Heart left ventricle (tissue), 16 donors: ENCODE data around the gene BCL11A. TPM values are rescaled to one million over a fixed set of nuclear protein-coding genes. Genes with fewer than 3 reads are reported as not detected.

Experiments used
- ATAC-seq, 4 donors: fragments of 200-7000 bp; cut with Tn5 transposase; one replicate each; pipeline ENCODE4 v1.9.1; 2020 to 2022; ENCODE audit warnings: moderate library complexity in 4 of 4, mild to moderate bottlenecking in 3 of 4, moderate number of reproducible peaks in 1 of 4
- DNase-seq, 5 donors: peaks; one replicate each; pipeline ENCODE4 v3.0.0-alpha.2; 2020
- H3K27ac ChIP-seq, 12 donors: fragments of 200-600 bp; sonication (generic) in 4 of 12; one replicate each; pipeline versions ENCODE4 v1.5.0 to v1.8.0; 2016 to 2022; ENCODE audit warnings: mild to moderate bottlenecking in 2 of 12
- H3K27me3 ChIP-seq, 9 donors: fragments of 200-600 bp; sonication (generic) in 2 of 9; one replicate each; pipeline versions ENCODE4 v1.5.1 to v1.8.0; 2016 to 2022; ENCODE audit warnings: mild to moderate bottlenecking in 3 of 9
- H3K36me3 ChIP-seq, 9 donors: fragments of 200-600 bp; sonication (generic) in 2 of 9; one replicate each; pipeline versions ENCODE4 v1.5.0 to v1.8.0; 2018 to 2022; ENCODE audit warnings: mild to moderate bottlenecking in 2 of 9
- H3K4me1 ChIP-seq, 12 donors: fragments of 200-600 bp; sonication (generic) in 4 of 12; one replicate each; pipeline versions ENCODE4 v1.5.0 to v1.8.0; 2016 to 2022; ENCODE audit warnings: mild to moderate bottlenecking in 3 of 12
- H3K4me3 ChIP-seq, 12 donors: fragments of 200-600 bp; sonication (generic) in 4 of 12; one replicate each; pipeline versions ENCODE4 v1.5.0 to v1.8.0; 2017 to 2022; ENCODE audit warnings: mild to moderate bottlenecking in 9 of 12, moderate library complexity in 4 of 12
- H3K9me3 ChIP-seq, 12 donors: fragments of 200-600 bp; sonication (generic) in 4 of 12; one replicate each; pipeline versions ENCODE4 v1.5.0 to v1.8.0; 2016 to 2022; ENCODE audit warnings: mild to moderate bottlenecking in 1 of 12
- CTCF ChIP-seq, 12 donors: fragments of 200-600 bp; sonication (generic) in 4 of 12; IDR thresholded peaks; one replicate each; pipeline versions ENCODE4 v1.5.0 to v1.8.0; 2018 to 2022; ENCODE audit warnings: antibody characterized with exemption in 12 of 12, mild to moderate bottlenecking in 5 of 12
- POLR2A ChIP-seq, 2 donors: fragments of 450-650 bp; IDR thresholded peaks; one replicate each; pipeline ENCODE4 v1.6.1; 2017; ENCODE audit warnings: antibody characterized with exemption in 2 of 2, mild to moderate bottlenecking in 2 of 2, moderate library complexity in 2 of 2
- WGBS, 4 donors: extraction: QIAGEN DNeasy Blood & Tissue Kit in 2 of 4; methylation state at CpG; one replicate each; pipeline versions ENCODE4 v1.1.5 to v1.1.7; 2013 to 2018; 5-methylcytosine and 5-hydroxymethylcytosine counted together
- intact Hi-C, 10 donors: fragments of 100-400 bp; cut with DNase I; formaldehyde crosslinking; loops; one replicate each; pipeline versions ENCODE4 v1.11.1 to v1.14.2; 2022
- polyA plus RNA-seq, 2 donors: library from polyadenylated mRNA; stranded (reverse); fragments of 200-250 nt; gene quantifications; one replicate each; pipeline ENCODE4 v1.2.3, GENCODE V29; 2013
- total RNA-seq, 9 donors: library from RNA; depleted of rRNA in 2 of 9; stranded (reverse); fragments of >200 nt in 2 of 9; fragmentation: NEBNext Ultra II Directional in 3 of 9; extraction: Animal tissue kit (Norgen Biotek cat#: 25700) in 3 of 9; gene quantifications; one replicate each; pipeline versions ENCODE4 v1.1.0 to v1.2.4, GENCODE V29; 2016 to 2023
- donor health status: ischemic (EF 13 %, LVEDD 7.1; RV severe dilation, severe dysfunction).
- donor health status: healthy with polysubstance abuse.
- donor health status: DM: no; HTN: yes; CAD: no.
- donor health status: DM: no; HTN: no; CAD: no.
- donor health status: ischemic (EF 25% LVEDD 6.9; RV normal size, moderate dysfunction).
- donor health status: ischemic (EF 25% LVEDD 5.7; RV mildly dilated, moderate dysfunction).
- donor health status: healthy.
- donor health status: DM: yes; HTN: yes; CAD: no.
- donor health status: ischemic (EF 35%, LVEDD 5.7; RV mildly dilated, moderate dysfunction).
- donor health status: nonischemic (EF 11% LVEDD 7.7; RV severe dilation, severe dysfunction).
- donor health status: DM: yes; HTN: yes; CAD: no.
- donor health status: PGD.
- donor health status: ischemic (EF 29% LVEDD 5.4; RV normal size, mild dysfunction).
- donor health status: nonischemic (EF 23%, LVEDD 6.1; RV moderate dilation, normal function).

Gene BCL11A
- total and polyA plus RNA-seq, 11 donors: 5.6 to 31.9 (median 20.2) TPM

- H3K4me1 ChIP-seq: peaks cover 0 to 50% (median 12%) of the 10 kb centered on the region in 12 donors
- whole genome bisulfite sequencing, 4 donors: 45 to 75% (median 59%) methylated on average over 2 of the region's 2 CpGs
Observed at GRCh38 chr2:60510713-60511112, 42.7 kb downstream of the BCL11A start.

GRCh38 chr2:60509066-60509465, 44.4 kb downstream of the BCL11A start:
- H3K4me1 ChIP-seq: peaks cover 0 to 54% (median 14%) of the 10 kb centered on the region in 12 donors
- WGBS, 4 donors: 75 to 81% (median 77%) methylated on average over 8 of the region's 8 CpGs
- no peak for DNase-seq

More at GRCh38 chr2:60510713-60511112, 42.7 kb downstream of the BCL11A start:
- ATAC-seq: no peak
- no peak overlapping the region for H3K4me3 ChIP-seq
- no peaks in the 10 kb centered on the region for H3K36me3 ChIP-seq
- peaks cover 0 to 6% (median 0%) of the 10 kb centered on the region in 9 donors for H3K27me3 ChIP-seq
- H3K27ac ChIP-seq: no peak overlapping the region
- no peaks in the 10 kb centered on the region for H3K9me3 ChIP-seq
- no peak for TF ChIP-seq POLR2A (IDR thresholded peaks at IDR 0.05)
- TF ChIP-seq CTCF (IDR thresholded peaks at IDR 0.05): no peak
- no peak for DNase-seq
- intact Hi-C loops: no loop called here

GRCh38 chr2:60508339-60508917, 45.0 kb downstream of the BCL11A start:
- no peak for TF ChIP-seq CTCF (IDR thresholded peaks at IDR 0.05)
- no peak for TF ChIP-seq POLR2A (IDR thresholded peaks at IDR 0.05)
- no peaks in the 10 kb centered on the region for H3K36me3 ChIP-seq
- peaks cover 0 to 54% (median 14%) of the 10 kb centered on the region in 12 donors for H3K4me1 ChIP-seq
- H3K27me3 ChIP-seq: peaks cover 0 to 6% (median 0%) of the 10 kb centered on the region in 9 donors
- H3K27ac ChIP-seq: peak overlapping the region in 3 of 12 donors; percentile 6 to 70 (median 44)
- H3K9me3 ChIP-seq: no peaks in the 10 kb centered on the region
- ATAC-seq (peak in 1 of 4 donors; percentile 14), DNase-seq (no peak)
- intact Hi-C loops: loop anchor here in 2 of 10 donors (5.0 to 10.0 kb wide), 2 partner anchors 39 to 174 kb away; no protein-coding TSS in a partner anchor
- 54 to 61% (median 58%) methylated on average over 7 to 8 of the region's 8 CpGs for WGBS, 4 donors
- no peak overlapping the region for H3K4me3 ChIP-seq

More at GRCh38 chr2:60509066-60509465, 44.4 kb downstream of the BCL11A start:
- ATAC-seq: no peak
- H3K27ac ChIP-seq: peak overlapping the region in 1 of 12 donors; percentile 70
- intact Hi-C loops: loop anchor here in 2 of 10 donors (5.0 to 10.0 kb wide), 2 partner anchors 38 to 174 kb away; no protein-coding TSS in a partner anchor
- H3K36me3 ChIP-seq: no peaks in the 10 kb centered on the region
- TF ChIP-seq CTCF (IDR thresholded peaks at IDR 0.05) (no peak), POLR2A (IDR thresholded peaks at IDR 0.05) (no peak)
- H3K4me3 ChIP-seq: no peak overlapping the region
- H3K9me3 ChIP-seq: no peaks in the 10 kb centered on the region
- peaks cover 0 to 6% (median 0%) of the 10 kb centered on the region in 9 donors for H3K27me3 ChIP-seq

GRCh38 chr2:60507211-60507965, 46.1 kb downstream of the BCL11A start:
- intact Hi-C loops: loop anchor here in 2 of 10 donors (5.0 to 10.0 kb wide), 2 partner anchors 40 to 173 kb away; no protein-coding TSS in a partner anchor
- 79 to 85% (median 80%) methylated on average over 9 of the region's 9 CpGs for WGBS, 4 donors
- DNase-seq (no peak), ATAC-seq (no peak)
- no peak for TF ChIP-seq CTCF (IDR thresholded peaks at IDR 0.05)
- TF ChIP-seq POLR2A (IDR thresholded peaks at IDR 0.05): no peak
- peak overlapping the region in 1 of 12 donors; percentile 70 for H3K27ac ChIP-seq
- no peak overlapping the region for H3K4me3 ChIP-seq
- H3K4me1 ChIP-seq: peaks cover 0 to 63% (median 14%) of the 10 kb centered on the region in 12 donors
- H3K9me3 ChIP-seq: no peaks in the 10 kb centered on the region
- H3K36me3 ChIP-seq: no peaks in the 10 kb centered on the region
- no peaks in the 10 kb centered on the region for H3K27me3 ChIP-seq
